ENCODE data around the gene WDTC1.

Gene WDTC1

GRCh38 chr1:27321813-27322568 is 87.6 kb downstream of the WDTC1 start, which contains the start of gene TMEM222:
TSS of gene TMEM222 (plus strand) at chr1:27322163. CDS start at chr1:27322198, 35 bp downstream.
- peak; percentile 94 to 100 (median 99) for DNase-seq

DNA sequence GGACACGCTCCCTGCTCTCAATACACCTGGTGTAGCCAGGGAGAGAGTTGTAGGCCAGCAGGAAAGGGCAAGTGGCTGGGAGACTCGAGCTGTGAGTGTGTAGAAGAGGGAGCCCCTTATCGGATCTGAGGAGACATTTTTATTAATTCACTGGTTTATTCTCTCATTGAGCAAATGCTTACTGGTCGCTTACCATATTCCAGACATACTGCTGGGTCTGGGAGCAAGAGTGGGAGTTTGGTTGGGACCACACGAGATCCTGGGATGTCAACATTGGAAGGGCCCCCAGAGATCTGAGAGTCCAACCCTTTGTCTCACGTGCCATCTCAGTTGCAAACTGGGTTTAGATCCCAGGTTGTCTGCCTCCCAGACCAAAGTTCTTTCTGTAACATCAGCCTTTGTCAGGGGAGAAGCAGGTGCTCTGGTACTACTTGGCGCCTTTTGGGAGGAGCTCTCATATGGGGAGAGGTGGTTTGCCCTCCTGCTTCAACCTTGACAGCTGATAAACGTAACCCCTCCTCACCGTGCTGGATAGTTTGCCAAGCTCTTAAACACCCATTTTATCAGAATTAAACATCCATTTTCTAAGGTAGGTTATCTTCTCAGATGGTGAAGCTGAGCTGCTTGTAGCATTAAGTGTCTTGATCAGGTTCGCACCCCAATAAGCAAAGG is 88.3 kb downstream of the WDTC1 start:
- intact Hi-C loops (cut with DNase I) = loop anchor here (10.0 kb wide), 1 partner anchor 282 kb away; the partner anchor contains the start of gene AHDC1
- peak in 1 of 42 donors; percentile 17 for DNase-seq

More at GRCh38 chr1:27321813-27322568, 87.6 kb downstream of the WDTC1 start, which contains the start of gene TMEM222:
- intact Hi-C loops (cut with DNase I) = loop anchor here (10.0 kb wide), 1 partner anchor 283 kb away; the partner anchor contains the start of gene AHDC1

DNA sequence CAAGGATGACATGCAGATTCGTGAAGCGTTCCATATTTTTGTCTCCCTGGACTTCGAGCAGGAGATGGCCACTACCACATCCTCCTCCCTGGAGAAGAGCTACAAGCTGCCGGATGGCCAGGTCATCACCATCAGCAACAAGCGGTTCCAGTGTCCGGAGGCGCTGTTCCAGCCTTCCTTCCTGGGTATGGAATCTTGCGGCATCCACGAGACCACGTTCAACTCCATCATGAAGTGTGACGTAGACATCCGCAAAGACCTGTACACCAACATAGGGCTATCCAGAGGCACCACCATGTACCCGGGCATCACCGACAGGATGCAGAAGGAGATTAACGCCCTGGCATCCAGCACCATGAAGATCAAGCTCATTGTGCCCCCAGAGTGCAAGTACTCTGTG is 90.9 kb downstream of the WDTC1 start:
- intact Hi-C loops (cut with DNase I) = loop anchor here (10.0 kb wide), 1 partner anchor 280 kb away; the partner anchor contains the start of gene AHDC1

DNA sequence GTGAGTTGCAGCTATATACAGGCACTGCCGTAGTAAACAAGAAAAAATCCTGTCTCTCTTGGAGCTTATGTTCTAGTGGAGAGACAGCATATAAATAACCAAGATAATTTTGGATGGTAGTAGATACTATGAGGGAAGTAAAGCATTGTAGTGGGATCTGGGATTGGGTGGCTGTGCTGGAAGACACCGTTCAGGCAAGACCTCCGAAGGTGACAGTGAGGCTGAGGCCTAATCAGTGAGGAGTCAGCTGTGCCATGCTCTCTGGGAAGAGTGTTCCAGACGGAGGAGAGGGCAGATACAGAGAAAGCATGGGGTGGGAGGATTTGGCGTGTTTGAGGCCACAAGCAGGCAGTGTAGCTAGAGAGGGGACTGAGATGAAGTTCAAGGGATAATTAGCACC is 93.5 kb downstream of the WDTC1 start:
- no peak for DNase-seq
- intact Hi-C loops (cut with DNase I) = loop anchor here (10.0 kb wide), 1 partner anchor 277 kb away; the partner anchor contains the start of gene AHDC1

More for the DNA sequence above, 90.9 kb downstream of the WDTC1 start:
- peak in 1 of 42 donors; percentile 17 for DNase-seq

DNA sequence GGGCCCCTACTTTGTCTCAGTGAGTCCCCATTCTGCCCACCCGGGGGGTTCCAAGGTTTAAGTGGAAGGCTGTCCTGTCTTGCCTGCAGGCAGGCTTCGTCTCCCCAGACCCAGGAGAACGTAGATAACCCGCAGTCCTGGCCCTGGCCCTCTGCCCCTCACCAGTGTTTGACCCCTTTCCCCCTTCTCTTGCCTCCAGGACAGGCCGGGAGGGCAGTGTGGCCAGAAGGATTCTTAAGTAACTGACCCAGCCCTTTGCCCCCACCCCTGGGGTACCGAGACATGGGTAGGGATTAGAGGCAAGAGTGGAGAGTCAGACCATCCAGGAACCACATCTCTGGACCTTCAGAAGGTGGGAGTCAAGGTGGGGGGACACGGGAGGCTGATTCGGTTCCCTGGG is 96.4 kb downstream of the WDTC1 start:
- DNase-seq = no peak
- intact Hi-C loops (cut with DNase I) = no loop called here

DNA sequence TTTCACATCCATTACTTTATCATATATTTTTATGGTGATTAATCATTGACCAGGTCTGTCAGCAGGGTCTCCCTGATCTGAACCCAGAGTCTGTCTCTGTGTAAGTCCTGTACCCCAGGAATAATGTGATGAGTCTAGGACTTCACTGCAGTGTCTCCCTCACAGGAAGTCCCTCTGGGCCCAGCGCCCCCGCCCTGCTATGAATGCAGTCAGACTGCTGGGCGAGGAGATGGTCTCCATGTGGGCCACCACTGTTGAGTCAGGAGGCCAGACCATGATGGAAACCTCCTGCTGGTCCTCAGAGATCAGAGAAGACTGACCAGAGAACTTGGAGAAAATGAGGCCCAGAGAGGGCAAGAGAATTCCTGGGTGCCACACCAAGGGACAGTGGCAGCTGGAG is 97.0 kb downstream of the WDTC1 start:
- DNase-seq = no peak
- intact Hi-C loops (cut with DNase I) = no loop called here

DNA sequence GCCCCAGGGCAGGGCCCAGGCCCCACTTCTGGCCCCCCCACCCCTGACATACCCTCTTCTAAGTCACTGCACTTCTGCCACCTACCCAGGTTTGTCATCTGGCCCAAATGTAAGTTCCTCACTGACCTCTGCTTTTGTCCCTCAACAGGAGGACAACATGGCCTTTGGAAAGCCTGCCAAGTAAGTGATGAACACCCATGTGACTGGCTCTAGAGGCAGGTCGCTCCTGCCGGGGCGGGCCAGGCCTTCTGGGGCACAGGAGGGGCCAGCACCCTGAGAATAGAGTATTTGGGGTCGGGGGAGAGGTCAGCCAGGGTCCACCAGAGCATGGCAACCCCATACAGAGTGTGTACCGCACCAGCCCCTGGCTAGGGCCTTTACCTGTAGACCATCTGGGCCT is 97.5 kb downstream of the WDTC1 start:
- DNase-seq = no peak
- intact Hi-C loops (cut with DNase I) = no loop called here

DNA sequence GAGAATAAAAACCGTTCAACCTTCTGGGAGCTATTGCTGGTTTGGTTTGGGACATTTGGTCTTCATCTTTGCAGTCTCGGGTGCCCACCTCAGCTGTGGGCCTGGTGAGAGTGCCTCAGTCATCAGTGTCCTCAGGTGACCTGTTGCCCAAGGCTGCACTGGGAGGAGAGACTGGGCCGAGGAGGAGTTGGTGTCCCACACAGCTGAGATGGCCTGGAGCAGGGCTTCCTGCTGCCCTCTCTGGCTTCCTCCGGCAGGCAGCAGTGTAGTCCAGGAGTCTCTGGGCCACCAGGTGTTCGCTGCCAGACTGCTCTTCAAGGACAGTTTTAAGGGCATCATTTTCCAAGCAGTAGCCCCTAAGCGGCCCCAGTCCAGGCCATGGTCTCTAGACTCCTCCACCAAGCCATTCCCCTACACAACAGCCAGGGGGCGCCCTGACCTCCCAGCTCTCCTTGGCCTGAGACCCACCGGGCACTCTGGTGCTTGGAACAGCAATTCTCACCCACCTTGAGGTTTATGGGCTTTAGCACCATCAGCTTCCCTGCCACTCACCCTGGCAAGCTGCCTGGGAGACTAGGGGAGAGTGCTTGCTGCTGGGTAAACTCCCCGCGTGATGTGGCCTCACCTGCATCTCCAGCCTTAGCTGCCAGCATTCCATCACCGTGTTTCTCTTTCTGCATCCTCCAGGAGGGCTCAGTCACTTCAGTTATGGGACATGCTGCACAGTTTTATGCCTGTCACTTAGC is 98.3 kb downstream of the WDTC1 start:
- DNase-seq = peak in 38 of 42 donors; percentile 18 to 80 (median 56)
- intact Hi-C loops (cut with DNase I) = no loop called here

DNA sequence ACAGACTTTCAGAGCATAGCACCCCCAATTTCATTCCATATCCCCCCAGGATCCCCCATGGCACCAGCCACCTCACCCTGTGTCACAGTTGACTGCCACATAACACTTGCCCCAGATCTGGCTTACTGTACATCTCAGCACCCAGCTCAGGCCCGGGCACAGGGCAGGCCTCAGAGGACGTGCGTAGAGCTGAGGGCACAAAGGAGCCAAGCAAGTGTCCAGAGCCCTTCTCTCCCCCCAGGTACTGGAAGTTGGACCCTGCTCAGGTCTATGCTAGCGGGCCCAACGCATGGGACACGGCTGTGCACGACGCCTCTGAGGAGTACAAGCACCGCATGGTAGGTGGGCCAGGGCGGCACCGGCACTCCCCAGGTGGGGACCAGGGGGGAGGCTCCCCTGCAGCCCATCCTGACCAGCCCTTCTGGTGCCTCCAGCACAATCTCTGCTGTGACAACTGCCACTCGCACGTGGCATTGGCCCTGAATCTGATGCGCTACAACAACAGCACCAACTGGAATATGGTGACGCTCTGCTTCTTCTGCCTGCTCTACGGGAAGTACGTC is 99.4 kb downstream of the WDTC1 start:
- intact Hi-C loops (cut with DNase I) = no loop called here

GRCh38 chr1:27335506-27336422 is 101.3 kb downstream of the WDTC1 start:
- DNase-seq = no peak
- intact Hi-C loops (cut with DNase I) = no loop called here

More for the DNA sequence above, 99.4 kb downstream of the WDTC1 start:
- DNase-seq = no peak

GRCh38 chr1:27336756-27337155 is 102.3 kb downstream of the WDTC1 start:
- DNase-seq = no peak
- intact Hi-C loops (cut with DNase I) = no loop called here

GRCh38 chr1:27338751-27339150 is 104.3 kb downstream of the WDTC1 start:
- intact Hi-C loops (cut with DNase I) = no loop called here
- DNase-seq = no peak

DNA sequence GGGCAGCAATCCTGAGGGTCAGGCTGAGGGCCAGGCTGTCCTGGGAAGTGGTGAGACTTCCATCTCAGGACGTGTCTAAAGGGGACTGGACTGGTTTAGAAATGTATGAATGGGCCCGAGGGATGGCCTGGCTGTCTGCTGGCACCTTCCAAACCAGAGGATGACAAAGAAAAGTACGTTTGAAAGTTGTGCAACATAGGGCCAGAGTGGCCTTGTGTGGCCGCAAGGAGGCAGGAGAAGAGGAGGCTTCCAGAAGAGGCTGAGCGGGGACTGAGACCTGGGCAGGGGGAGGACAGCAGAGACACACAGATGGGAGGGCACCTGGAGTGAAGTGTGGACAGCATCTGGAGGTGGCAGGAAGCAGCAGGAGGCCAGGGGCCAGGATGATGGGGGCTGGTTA is 104.8 kb downstream of the WDTC1 start:
- intact Hi-C loops (cut with DNase I) = no loop called here
- DNase-seq = no peak

- DNase-seq = no peak
- intact Hi-C loops (cut with DNase I) = no loop called here
These were observed 107.3 kb downstream of the WDTC1 start, which contains the start of gene SYTL1 for GRCh38 chr1:27341525-27342252. TSS of gene SYTL1 (plus strand) at chr1:27342022. CDS start at chr1:27345335, 3,313 bp downstream.

DNA sequence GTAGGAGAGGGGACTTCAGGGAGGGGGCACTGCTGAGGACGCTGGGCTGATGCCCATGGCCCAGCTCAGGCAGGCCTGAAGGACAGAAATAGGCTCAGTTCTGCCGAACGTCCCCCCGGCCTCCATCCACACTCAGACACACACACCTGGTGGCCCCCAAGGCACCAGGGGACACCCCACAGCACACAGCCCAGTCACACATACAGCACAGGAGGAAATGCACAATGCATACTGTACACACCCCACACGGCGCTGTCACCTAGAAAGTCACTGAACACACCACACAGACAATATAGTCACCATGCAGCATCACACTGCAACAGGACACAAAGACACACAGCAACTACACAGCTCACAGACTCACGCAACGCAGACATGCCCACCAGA is 108.0 kb downstream of the WDTC1 start:
- no peak for DNase-seq

GRCh38 chr1:27342778-27343638 is 108.6 kb downstream of the WDTC1 start:
- intact Hi-C loops (cut with DNase I) = no loop called here
- no peak for DNase-seq

More for the DNA sequence above, 108.0 kb downstream of the WDTC1 start:
- intact Hi-C loops (cut with DNase I) = no loop called here

Data from head of caudate nucleus (tissue), 42 donors.